Measurements from ENCODE around the gene GMPPB.

GMPPB gene

DNA sequence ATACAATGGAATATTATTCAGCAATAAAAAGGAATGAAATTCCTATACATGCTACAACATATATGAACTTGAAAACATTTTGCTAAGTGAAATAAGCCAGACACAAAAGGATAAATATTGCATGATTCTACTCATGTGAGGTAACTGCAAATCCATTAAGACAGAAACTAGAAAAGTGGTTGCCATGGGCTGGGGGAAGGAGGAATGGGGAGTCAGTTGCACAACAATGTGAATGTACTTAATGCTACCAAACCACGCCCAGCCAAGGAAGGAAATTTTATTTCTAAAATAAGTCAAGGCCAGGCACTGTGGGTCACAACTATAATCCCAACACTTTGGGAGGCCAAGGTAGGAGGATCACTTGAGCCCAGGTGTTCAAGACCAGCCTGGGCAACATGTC lies 9.8 kb upstream of the GMPPB start:
- Histone ChIP-seq H3K9me3 (ENCODE audit: control insufficient read depth, low read length) (no peaks in the 10 kb centered on the region), H3K4me2 (ENCODE audit: low read length) (no peak overlapping the region), H3K36me3 (ENCODE audit: control insufficient read depth, insufficient read depth, low read length) (no peaks in the 10 kb centered on the region), H2AFZ (no peak overlapping the region), H3K27ac (no peak overlapping the region), H3K27me3 (ENCODE audit: control insufficient read depth, insufficient read depth, low read length) (no peaks in the 10 kb centered on the region), H3K9ac (no peak overlapping the region), H3K4me1 (no peaks in the 10 kb centered on the region), H3K79me2 (peaks cover 12% of the 10 kb centered on the region), H3K4me3 (ENCODE audit: low read depth, low read length) (no peak overlapping the region)
- TF ChIP-seq, protein P1, sequence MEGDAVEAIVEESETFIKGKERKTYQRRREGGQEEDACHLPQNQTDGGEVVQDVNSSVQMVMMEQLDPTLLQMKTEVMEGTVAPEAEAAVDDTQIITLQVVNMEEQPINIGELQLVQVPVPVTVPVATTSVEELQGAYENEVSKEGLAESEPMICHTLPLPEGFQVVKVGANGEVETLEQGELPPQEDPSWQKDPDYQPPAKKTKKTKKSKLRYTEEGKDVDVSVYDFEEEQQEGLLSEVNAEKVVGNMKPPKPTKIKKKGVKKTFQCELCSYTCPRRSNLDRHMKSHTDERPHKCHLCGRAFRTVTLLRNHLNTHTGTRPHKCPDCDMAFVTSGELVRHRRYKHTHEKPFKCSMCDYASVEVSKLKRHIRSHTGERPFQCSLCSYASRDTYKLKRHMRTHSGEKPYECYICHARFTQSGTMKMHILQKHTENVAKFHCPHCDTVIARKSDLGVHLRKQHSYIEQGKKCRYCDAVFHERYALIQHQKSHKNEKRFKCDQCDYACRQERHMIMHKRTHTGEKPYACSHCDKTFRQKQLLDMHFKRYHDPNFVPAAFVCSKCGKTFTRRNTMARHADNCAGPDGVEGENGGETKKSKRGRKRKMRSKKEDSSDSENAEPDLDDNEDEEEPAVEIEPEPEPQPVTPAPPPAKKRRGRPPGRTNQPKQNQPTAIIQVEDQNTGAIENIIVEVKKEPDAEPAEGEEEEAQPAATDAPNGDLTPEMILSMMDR (IDR thresholded peaks at IDR 0.05), result no peak

- no peaks in the 10 kb centered on the region for H3K36me3 ChIP-seq (ENCODE audit: control insufficient read depth, insufficient read depth, low read length)
- H3K27ac ChIP-seq, result no peak overlapping the region
- H3K4me2 ChIP-seq (ENCODE audit: low read length), result no peak overlapping the region
- TF ChIP-seq, protein P1 (IDR thresholded peaks at IDR 0.05), result no peak
- no peak overlapping the region for H2AFZ ChIP-seq
- no peaks in the 10 kb centered on the region for H3K27me3 ChIP-seq (ENCODE audit: control insufficient read depth, insufficient read depth, low read length)
- no peak overlapping the region for H3K4me3 ChIP-seq (ENCODE audit: low read depth, low read length)
- H3K9ac ChIP-seq, result no peak overlapping the region
- no peaks in the 10 kb centered on the region for H3K4me1 ChIP-seq
- peaks cover 8% of the 10 kb centered on the region for H3K79me2 ChIP-seq
- H3K9me3 ChIP-seq (ENCODE audit: control insufficient read depth, low read length), result no peaks in the 10 kb centered on the region
These were observed 8.8 kb upstream of the GMPPB start for GRCh38 chr3:49732597-49732996.

DNA sequence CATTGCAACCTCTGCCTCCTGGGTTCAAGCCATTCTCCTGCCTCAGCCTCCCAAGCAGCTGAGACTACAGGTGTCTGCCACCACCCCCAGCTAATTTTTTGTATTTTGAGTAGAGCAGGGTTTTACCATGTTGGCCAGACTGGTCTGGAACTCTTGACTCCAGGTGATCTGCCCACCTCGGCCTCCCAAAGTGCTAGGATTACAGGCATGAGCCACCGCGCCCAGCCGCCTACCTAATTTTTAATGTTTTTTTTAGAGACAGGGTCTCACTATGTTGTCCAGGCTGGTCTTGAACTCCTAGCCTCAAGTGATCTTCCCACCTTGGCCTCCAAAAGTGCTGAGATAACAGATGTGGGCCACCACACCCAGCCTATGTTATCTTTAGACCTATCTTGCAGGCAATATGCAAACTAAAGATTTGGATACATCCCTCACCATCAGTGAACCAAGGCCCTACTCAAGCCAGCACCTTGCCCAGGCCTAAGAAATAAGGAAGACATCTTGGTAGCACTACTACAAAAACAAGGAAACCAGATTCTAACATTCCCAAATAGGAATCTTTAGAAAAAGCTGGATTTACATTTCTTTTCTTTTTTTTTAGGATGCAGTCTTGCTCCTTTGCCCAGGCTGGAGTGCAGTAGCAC lies 6.3 kb upstream of the GMPPB start:
- Histone ChIP-seq H3K4me2 (ENCODE audit: low read length) (no peak overlapping the region), H3K9ac (no peak overlapping the region), H3K27me3 (ENCODE audit: control insufficient read depth, insufficient read depth, low read length) (no peaks in the 10 kb centered on the region), H3K27ac (no peak overlapping the region), H3K9me3 (ENCODE audit: control insufficient read depth, low read length) (no peaks in the 10 kb centered on the region), H3K4me1 (no peaks in the 10 kb centered on the region), H3K4me3 (ENCODE audit: low read depth, low read length) (no peak overlapping the region), H3K36me3 (ENCODE audit: control insufficient read depth, insufficient read depth, low read length) (no peaks in the 10 kb centered on the region), H2AFZ (no peak overlapping the region), H3K79me2 (peaks cover 6% of the 10 kb centered on the region)
- TF ChIP-seq, protein P1 (IDR thresholded peaks at IDR 0.05), result no peak

- TF ChIP-seq, protein P1 (IDR thresholded peaks at IDR 0.05), result no peak
- H3K9me3 ChIP-seq (ENCODE audit: control insufficient read depth, low read length), result no peaks in the 10 kb centered on the region
These were observed 4.2 kb upstream of the GMPPB start for GRCh38 chr3:49727924-49728361.

More at GRCh38 chr3:49727924-49728361, 4.2 kb upstream of the GMPPB start:
- Histone ChIP-seq H3K79me2 (peaks cover 5% of the 10 kb centered on the region), H3K4me1 (peaks cover 7% of the 10 kb centered on the region), H3K27me3 (ENCODE audit: control insufficient read depth, insufficient read depth, low read length) (no peaks in the 10 kb centered on the region), H3K9ac (no peak overlapping the region), H3K4me2 (ENCODE audit: low read length) (no peak overlapping the region), H3K36me3 (ENCODE audit: control insufficient read depth, insufficient read depth, low read length) (no peaks in the 10 kb centered on the region), H2AFZ (no peak overlapping the region), H3K4me3 (ENCODE audit: low read depth, low read length) (no peak overlapping the region), H3K27ac (no peak overlapping the region)
